Activated CD4-positive, alpha-beta T cell treated with anti-CD3 and anti-CD28 coated beads for 48 hours (primary cell): Measurements from ENCODE around the gene VEZT.
"Not testable (repeated sequence)": the region's sequence is repeated elsewhere in the genome, so short reads cannot be mapped to it uniquely, and the experiment has no call there.

Source experiments
- DNase-seq: peaks from one replicate; pipeline ENCODE4 v3.0.0-alpha.2; 2020

The VEZT gene

GRCh38 chr12:95262808-95263207 is 45.2 kb downstream of the VEZT start:
- no peak for DNase-seq

- no peak for DNase-seq
Measured at GRCh38 chr12:95265765-95266164, 48.2 kb downstream of the VEZT start.

DNA sequence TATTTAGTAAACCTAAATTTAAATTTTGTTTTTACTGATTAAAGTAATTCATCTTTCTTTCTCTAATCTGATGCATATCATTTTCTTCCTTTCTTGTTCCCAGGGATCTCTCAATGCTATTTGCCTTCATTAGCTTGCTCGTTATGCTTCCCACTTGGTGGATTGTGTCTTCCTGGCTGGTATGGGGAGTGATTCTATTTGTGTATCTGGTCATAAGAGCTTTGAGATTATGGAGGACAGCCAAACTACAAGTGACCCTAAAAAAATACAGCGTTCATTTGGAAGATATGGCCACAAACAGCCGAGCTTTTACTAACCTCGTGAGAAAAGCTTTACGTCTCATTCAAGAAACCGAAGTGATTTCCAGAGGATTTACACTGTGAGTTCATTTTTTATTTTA is 48.6 kb downstream of the VEZT start:
- no peak for DNase-seq

DNA sequence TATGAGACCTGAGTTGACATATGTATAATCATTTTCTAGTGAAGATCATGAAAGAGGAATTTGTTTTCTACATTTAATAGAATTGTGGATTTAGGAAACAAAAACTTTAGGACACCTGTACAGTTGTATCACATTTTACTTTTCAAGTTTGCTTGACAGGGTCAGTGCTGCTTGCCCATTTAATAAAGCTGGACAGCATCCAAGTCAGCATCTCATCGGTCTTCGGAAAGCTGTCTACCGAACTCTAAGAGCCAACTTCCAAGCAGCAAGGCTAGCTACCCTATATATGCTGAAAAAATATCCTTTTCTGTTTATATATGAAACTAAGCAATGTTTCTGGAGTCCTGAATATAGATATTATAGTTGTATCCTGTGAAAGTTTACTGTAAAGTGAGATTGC is 52.3 kb downstream of the VEZT start:
- no peak for DNase-seq

DNA sequence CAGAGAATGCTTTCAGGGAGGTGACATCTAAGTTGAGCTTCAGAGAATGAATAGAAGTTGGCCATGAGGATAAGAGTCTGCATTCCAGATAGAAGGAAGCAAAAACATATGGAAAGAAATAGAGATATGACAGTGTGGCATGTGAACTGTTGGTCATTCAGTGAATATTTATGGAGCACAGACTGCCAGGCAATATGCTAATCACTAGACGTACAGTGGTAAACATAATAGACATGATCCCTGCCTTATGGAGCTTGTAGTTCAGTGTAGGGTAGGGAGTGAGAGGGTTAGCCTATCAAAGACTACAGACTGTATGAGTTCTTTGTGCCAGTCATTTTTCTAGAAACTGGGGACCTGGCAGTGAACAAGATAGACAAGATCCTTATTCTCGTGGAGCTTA is 53.9 kb downstream of the VEZT start:
- DNase-seq = no peak

DNA sequence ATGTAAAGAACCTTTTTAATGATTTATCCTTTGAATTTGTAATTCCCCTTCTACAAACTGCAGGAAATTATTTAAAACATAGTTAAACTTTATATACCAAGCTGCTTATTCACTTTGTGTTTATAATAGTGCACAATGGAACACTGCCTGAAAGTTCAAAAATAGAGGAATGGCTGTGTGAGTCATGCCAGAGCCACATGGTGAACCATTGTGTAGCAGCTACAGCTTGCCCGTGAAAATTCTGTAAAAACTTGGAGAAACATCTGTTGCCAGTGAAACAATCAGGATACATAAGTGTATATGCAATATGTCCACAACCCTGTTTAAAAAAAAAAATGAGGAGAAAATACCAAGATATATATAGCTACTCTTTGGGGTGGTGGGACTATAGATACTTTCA is 59.5 kb downstream of the VEZT start:
- DNase-seq = no peak

DNA sequence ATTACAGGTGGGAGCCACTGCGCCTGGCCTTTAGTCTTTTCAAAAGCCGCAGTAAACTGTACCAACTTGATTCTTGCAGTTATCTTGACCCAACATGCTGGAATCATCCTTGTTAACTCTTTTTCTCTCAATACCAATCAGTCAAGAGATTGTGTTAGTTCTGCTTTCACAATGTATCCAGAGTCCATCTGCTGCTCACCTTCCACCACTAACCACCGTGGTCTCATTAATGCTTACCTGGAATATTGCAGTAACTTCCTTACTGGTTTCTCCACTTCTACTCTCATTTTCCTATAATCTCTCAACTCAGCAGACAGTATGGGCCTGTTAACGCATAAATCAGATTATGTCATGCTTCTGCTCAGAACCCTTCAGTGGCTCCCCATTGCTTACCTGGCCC is 62.2 kb downstream of the VEZT start:
- DNase-seq = no peak

DNA sequence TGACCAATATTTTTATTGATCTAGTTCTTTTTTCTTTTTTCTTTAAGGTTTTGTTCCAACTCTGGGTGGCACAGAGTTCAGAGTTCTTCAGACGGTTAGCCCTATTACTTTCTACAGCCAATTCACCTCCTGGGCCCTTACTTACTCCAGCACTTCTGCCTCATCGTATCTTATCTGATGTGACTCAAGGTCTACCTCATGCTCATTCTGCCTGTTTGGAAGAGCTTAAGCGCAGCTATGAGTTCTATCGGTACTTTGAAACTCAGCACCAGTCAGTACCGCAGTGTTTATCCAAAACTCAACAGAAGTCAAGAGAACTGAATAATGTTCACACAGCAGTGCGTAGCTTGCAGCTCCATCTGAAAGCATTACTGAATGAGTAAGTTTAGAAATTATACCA is 64.7 kb downstream of the VEZT start:
- no peak for DNase-seq

DNA sequence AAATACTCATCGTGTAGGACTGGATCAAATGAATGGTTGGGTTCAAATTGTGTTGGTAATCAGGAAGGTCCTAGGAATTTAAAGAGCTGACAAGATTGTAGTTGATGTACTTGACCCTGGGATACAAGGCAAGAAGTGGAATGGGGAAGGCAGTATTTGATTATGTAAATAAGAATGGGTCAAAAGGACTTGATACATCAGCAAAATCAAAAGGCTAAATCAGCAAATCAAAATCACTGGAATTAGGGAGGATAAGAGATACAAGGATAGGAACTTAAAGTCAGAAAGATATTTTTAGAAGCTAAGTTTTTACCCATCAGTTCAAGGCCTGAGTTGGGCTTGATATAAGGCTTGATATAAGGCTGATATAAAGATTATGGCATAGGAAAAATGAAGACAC is 65.8 kb downstream of the VEZT start:
- DNase-seq = no peak

GRCh38 chr12:95286713-95287112 is 69.1 kb downstream of the VEZT start:
- DNase-seq = no peak

- no peak for DNase-seq
Measured at GRCh38 chr12:95291501-95291900, 73.9 kb downstream of the VEZT start.

DNA sequence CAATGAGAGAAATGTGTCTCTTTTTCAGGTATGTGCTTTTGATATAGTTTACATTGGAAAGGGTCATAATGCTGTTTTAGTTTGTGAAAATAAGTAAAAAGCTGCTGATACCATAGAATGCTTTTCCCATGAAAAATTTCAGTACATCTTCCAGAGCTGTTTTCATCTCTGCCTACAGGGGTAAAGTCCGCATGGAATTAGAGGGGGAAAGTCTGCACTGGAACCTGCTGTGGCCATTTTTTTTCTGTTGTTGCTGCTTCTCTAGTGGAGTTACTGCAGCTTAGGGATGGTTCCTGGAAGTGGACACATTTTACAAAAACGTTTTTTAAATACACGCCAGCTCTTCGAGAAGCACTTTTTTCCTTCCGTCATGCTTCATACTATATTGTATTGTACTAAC is 81.3 kb downstream of the VEZT start:
- no peak for DNase-seq

GRCh38 chr12:95300286-95300685 is 82.7 kb downstream of the VEZT start:
- DNase-seq = no peak

- DNase-seq = no peak
Measured at GRCh38 chr12:95303476-95303875, 85.9 kb downstream of the VEZT start.

GRCh38 chr12:95304673-95305198 is 87.1 kb downstream of the VEZT start:
- no peak for DNase-seq

DNA sequence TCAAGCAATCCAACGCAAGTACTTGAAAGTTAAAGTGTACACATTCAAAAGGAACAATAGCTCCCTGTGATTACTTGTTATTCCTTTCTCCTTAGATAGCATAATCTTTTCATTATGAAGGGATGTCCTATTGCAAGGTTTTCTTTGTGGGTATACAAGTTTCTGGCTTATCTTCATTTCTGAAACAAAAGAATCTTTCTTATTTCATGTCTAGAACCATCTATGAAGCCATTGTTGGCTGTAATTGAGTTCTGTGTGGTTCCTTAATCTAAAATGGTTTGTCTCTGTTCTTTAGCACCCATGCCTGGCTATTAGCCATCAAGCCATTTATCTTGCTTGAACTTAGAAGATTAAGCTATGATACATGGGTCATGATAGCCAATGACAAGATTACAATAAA is 95.0 kb downstream of the VEZT start:
- DNase-seq = no peak

DNA sequence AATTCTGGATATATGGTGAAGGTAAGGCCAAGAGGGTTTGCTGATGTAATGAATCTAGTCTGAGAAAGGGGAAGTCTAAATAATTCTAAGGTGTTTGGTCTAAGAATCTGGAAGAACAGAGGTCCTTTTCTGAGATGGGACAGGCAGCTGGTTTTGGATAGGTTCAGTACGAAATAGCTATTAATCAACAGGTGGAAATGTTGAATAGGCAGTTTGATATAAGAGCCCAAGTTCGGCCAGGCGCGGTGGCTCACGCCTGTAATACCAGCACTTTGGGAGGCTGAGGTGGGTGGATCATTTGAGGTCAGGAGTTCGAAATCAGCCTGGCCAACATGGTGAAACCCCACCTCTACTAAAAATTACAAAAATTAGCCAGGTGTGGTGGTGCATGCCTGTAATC is 97.1 kb downstream of the VEZT start:
- not testable (repeated sequence) for DNase-seq

- DNase-seq = no peak
Measured at GRCh38 chr12:95316798-95317197, 99.2 kb downstream of the VEZT start.

- no peak for DNase-seq
Measured at GRCh38 chr12:95318071-95318545, 100.5 kb downstream of the VEZT start.

GRCh38 chr12:95319694-95320331 is 102.2 kb downstream of the VEZT start:
- DNase-seq = no peak

GRCh38 chr12:95321516-95322246 is 104.1 kb downstream of the VEZT start:
- DNase-seq = no peak

DNA sequence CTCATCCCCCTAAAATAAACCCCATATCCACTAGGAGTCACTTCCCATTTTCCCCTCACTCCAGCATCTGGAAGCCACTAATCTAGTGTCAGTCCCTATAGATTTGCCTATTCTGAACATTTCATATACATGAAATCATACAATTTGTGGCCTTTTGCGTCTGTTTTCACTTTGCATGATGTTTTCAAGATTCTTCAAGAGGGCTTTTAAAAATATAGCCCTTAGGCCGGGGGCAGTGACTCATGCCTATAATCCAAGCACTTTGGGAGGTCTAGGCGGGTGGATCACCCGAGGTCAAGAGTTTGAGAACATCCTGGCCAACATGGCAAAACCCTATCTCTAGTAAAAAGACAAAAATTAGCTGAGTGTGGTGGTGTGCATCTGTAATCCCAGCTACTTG is 104.7 kb downstream of the VEZT start:
- no peak for DNase-seq

DNA sequence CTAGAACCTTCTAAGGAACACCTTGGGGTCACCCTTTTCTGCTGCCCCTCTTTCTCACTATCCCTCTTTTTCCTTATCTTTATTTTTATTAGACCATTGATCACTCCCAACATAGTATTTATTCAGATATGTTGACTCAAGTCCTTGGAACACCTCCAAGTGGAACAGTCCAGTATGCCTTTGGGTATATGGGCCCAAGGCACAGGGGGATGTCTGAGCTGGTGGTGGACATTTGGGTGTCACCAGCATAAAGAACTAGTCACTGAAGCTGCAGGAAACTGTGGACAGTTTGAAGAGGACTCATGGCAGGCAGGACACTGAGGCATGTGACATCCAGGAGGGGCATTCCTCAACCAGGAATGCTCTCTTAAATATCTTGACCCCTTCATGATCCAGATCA is 105.6 kb downstream of the VEZT start:
- no peak for DNase-seq

GRCh38 chr12:95324246-95324645 is 106.6 kb downstream of the VEZT start:
- not testable (repeated sequence) for DNase-seq

- no peak for DNase-seq
Measured at GRCh38 chr12:95325501-95325900, 107.9 kb downstream of the VEZT start.
